Right lung (tissue), 10 donors: ENCODE data around the gene VWA2. TPM values are rescaled to one million over a fixed set of nuclear protein-coding genes. Genes with fewer than 3 reads are reported as not detected.
A peak's percentile ranks its signal among the peaks of the same experiment; 100 is the strongest.

Source experiments
- DNase-seq, 2 donors: peaks; one replicate each; pipeline ENCODE4 v3.0.0-alpha.2; 2013
- long read RNA-seq, 8 donors: transcript quantifications; one replicate each; lab custom pipeline, GENCODE V29; 2026
- polyA plus RNA-seq, 5 donors: library from polyadenylated mRNA; unstranded; fragments of 120-200 nt; gene quantifications; one replicate each; pipeline versions ENCODE4 v1.2.1 to v1.2.3, GENCODE V29; 2013; ENCODE audit warnings: inconsistent platforms in 1 of 5, low replicate concordance in 1 of 5; ENCODE audit not compliant: insufficient read length in 5 of 5, insufficient read depth in 1 of 5

VWA2 gene, protein sequence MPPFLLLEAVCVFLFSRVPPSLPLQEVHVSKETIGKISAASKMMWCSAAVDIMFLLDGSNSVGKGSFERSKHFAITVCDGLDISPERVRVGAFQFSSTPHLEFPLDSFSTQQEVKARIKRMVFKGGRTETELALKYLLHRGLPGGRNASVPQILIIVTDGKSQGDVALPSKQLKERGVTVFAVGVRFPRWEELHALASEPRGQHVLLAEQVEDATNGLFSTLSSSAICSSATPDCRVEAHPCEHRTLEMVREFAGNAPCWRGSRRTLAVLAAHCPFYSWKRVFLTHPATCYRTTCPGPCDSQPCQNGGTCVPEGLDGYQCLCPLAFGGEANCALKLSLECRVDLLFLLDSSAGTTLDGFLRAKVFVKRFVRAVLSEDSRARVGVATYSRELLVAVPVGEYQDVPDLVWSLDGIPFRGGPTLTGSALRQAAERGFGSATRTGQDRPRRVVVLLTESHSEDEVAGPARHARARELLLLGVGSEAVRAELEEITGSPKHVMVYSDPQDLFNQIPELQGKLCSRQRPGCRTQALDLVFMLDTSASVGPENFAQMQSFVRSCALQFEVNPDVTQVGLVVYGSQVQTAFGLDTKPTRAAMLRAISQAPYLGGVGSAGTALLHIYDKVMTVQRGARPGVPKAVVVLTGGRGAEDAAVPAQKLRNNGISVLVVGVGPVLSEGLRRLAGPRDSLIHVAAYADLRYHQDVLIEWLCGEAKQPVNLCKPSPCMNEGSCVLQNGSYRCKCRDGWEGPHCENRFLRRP
- 10 to 100 TPM; 21.6 to 30.6 (median 24.8) TPM for polyA plus RNA-seq
- long read RNA-seq, donor 1, partial matches to known transcripts, result 5 of 11 reads
- long read RNA-seq, donor 1, other reads (novel, unspliced or antisense), result 5 of 11 reads
- long read RNA-seq, donor 2, partial matches to known transcripts, result 6 of 6 reads
- long read RNA-seq, donor 2, other reads (novel, unspliced or antisense), result 0 of 6 reads
- long read RNA-seq, donor 3, partial matches to known transcripts, result 0 of 1 reads
- long read RNA-seq, donor 3, other reads (novel, unspliced or antisense), result 0 of 1 reads
- long read RNA-seq, donor 4, result 0 reads
- long read RNA-seq, donor 5, partial matches to known transcripts, result 0 of 3 reads
- long read RNA-seq, donor 5, other reads (novel, unspliced or antisense), result 0 of 3 reads
- long read RNA-seq, donor 6, result 0 reads
- long read RNA-seq, donor 7, partial matches to known transcripts, result 14 of 15 reads
- long read RNA-seq, donor 7, other reads (novel, unspliced or antisense), result 0 of 15 reads
- long read RNA-seq, donor 8, result 0 reads

DNA sequence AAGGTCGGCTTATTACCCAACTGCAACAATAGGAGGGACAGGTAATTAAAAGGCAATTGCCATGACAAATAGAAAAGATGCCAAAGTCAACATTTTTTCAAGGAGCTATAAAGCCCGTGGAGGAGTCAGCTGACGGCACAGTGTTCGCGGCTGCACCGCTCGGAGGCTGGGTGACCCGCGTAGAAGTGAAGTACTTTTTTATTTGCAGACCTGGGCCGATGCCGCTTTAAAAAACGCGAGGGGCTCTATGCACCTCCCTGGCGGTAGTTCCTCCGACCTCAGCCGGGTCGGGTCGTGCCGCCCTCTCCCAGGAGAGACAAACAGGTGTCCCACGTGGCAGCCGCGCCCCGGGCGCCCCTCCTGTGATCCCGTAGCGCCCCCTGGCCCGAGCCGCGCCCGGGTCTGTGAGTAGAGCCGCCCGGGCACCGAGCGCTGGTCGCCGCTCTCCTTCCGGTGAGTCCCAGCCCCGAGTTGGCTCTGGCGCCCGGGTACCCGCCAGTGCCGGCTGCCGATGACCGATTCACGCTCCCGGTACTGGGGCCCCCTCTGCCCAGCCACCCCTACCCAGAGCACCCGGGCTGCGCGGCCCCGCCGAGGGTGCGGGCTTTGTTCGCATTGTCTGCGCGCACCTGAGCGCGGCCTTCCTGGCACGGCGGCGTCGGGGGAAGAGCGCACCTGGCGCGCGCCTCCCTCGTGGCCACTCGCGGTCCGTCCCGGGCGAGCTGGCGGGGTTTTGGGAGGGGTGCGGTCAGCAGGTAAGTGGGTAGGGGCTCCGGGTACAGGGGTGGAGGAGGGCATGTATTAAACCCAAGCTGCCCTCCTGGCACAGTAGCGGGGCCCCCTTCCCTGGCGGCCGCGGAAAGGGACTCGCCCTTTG lies at the start of gene VWA2:
Gene VWA2, plus strand, starts transcription at position 138 of the 877 bp plus-strand sequence. CDS start 9,460 bp downstream, outside the sequence.
- peak; percentile 41 to 62 for DNase-seq

DNA sequence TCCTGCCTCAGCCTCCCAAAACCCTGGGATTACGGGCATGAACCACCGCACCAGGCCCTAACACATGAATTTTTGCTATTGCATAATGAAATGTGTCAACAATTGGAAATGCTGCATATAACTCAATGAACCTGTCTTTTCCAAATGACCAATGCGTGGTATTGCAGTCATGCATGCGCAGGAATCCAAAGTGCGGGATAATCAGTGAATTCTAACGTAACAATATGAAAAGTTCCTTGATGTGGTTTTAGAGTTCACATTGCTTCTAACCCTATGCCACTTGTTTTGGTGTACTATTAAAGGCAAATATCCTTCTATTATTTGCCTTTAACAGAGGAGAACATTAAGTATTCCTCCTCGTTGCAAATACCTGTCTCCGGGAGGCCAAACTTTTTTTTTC lies 49.4 kb upstream of the VWA2 start:
- DNase-seq, result no peak

DNA sequence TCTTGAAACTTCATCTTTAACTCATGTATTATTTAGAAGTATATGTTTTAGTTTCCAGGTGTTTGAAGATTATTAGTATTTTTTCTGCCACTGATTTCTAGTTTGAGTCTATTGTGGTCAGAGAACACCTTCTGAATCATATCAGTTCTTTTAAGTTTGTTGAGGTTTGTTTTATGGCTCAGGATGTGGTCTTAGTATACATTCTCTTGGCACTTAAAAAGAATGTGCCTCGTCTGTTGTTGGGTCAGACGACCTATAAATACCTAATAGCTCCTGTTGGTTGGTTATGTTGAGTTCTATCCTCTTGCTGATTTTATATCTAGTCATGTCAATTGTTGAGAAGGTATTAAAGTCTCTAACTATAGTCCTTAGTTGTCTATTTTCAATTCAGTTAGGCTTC lies 44.0 kb upstream of the VWA2 start:
- DNase-seq, result no peak

DNA sequence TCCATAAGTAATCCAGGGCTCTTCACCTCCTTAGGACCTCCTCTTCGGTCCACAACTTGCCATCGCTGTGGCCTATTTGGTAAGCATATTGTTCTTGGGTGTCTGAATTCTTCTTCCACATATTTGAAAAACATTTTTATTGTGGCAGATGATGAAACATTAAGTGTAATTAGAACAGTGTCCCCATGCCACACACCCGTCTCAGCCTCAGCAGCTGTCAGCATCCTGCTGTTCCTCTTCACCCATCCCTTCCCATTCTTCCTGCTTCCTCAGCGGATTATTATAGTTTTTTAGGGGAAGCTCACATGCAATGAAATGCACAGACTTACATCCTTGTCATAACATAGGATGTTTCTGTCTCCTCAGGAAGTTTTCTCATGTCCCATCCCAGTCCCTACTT lies 39.8 kb upstream of the VWA2 start:
- no peak for DNase-seq

DNA sequence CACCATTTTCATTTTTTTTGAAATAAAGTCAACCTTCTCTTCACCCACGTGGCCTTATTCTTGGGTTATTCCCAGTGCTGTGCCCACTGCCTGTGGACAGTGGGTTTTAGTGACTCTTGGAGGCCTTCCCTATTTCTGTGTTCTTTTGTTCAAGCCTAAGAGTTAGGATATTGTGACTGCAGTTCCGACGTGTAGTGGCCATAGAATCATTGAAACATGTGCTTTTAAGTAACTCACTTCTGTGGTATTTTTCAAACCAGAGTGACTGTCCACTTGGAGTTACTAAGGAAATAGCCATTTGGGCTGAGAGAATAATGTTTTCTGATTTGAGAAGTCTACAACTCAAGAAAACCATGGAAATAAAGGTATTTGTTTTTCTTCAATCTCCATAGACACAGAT lies 36.2 kb upstream of the VWA2 start:
- DNase-seq, result no peak

DNA sequence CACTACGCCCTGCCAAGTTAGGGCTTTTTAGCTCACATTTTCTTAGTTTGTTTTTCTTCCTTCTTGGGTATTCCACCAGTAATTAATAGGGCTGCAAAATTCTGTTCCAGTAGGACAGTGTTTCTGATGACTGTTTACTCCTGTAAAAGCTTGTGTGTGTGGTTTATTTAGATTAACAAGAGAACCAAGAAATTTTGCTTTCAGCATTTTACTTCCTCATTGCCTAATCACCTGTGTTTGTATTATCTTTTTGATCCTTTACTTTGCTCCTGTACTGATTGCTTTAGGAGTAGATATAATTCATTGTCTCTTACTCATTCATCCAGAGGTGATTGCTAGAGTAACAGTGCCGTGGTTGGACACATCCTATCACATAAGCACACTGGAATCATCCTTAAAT lies 32.2 kb upstream of the VWA2 start:
- no peak for DNase-seq

DNA sequence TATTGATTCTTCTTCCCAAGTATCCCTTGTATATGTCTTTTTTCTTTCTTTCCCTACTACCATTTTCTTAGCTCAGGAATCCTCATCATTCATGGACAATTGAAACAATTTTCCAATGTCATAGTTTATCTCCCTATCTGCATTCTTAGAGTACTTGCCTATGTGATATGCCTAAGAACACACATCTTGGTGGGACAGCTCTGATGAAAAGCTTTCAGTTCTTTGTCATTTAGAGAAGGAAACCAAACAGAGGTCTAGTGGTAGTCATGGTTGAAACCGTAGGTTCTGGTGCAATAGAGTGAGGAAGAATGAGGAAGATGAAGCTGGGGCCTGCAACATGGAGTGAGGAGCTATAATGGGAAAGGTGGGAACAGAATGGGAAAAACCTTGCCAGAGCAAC lies 31.7 kb upstream of the VWA2 start:
- DNase-seq, result no peak

DNA sequence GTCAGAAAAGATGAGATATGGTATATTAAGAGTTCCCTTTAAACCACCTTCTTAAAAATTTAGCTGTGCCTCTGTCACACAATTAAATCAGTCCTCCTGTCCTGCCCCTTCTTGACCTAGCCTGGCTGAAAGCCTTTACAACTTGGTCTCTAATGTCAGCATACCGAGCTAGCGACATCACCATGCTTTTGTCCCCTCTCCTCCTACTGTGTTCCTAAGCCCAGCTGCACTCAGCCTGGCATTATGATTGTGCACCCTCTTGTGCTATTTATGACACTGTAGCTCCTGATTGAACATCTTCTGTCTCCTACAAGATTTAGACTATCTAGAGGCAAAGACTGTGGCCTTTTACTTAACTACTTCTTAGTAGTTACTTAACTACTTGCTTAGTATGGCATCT lies 30.7 kb upstream of the VWA2 start:
- DNase-seq, result no peak

DNA sequence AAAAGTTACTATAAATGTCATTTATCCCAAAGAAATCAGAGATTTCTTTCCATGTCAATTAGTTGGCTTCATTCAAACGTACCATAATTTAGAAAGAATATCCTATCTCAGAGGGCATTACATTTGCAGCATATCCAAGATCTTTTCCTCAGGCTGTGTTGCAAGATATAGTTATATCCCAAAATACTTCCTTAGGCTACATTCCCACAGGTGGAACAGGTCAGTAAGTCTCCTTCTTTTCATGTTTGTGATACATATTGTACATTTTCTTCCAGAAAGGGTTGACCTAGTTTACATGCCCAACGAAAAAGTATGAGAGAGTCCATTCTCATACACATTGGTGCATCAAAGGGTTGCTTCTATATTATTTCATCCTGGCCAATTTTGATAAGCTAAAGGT lies 26.9 kb upstream of the VWA2 start:
- DNase-seq, result no peak

DNA sequence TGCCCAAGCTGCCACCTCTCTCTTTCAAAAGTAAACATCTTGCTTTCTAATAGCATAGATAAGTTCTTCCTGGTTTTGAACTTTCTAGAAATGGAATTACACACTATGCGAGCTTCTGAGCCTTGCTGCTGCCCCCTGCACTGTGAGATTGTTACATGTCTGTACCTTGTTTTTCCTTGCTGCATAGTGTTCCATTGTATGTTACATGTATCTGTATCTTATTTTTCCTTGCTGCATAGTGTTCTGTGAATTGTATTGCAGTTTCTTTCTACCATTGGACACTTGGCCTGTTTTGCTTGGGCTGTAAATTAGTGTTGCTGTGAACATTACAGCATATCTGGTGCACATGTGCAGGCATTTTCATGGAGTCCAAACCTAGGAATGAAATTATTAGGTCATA lies 24.0 kb upstream of the VWA2 start:
- no peak for DNase-seq

DNA sequence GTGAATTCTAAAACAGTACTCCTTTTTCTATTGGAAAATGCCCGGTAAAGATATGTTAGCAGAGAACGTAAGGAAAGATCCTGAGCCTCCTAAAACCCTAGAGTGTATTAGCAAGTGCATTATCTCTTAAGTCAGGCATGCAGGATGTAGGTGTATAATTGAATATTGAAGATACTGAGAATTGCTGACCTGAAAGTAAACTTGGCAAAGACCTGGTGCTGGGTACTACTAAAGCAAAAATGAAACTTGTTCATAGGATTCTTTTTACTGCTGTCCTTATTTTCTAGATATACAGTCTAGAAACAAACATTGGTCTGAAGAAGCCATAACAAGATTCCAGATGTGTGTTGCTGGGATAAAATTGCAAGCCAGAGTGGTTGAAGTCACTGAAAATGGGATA lies 18.8 kb upstream of the VWA2 start:
- no peak for DNase-seq

DNA sequence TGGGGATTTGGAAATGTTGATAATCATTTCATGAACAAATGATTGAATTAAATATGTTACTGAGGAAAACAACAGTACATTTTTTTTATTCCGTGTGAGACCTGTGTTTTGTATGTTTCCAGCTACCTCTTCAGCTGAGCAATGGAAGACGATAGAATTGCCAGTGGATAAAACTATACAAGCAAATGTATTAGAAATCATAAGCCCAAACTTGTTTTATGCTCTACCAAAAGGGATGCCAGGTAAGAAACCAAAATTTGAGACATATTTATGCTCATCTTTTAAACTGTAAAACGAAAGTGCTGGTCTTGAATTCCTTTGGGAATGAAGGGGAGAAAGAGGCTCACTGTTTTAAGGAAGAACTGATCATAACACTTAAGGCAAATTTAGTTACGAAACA lies 17.8 kb upstream of the VWA2 start:
- DNase-seq, result no peak

DNA sequence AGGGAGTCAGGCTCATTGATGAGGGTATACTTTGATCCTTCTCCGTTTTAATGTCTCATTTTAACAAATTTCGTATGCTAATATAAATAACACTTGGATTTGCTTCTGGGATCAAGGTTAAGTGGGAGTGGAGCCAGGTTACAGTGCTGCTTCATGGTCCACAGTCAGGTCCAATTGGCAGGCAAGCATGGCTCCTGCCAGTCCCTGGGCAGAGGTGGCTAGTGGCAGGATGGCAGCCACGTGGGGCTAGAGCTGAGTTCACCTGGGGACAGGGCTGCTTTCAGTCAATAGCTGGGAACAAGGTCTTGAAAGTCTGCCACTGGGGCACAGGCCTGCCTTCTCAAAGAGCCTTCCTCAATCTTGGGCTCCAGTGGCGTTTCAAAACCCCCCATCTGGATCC lies 16.0 kb upstream of the VWA2 start:
- DNase-seq, result no peak

DNA sequence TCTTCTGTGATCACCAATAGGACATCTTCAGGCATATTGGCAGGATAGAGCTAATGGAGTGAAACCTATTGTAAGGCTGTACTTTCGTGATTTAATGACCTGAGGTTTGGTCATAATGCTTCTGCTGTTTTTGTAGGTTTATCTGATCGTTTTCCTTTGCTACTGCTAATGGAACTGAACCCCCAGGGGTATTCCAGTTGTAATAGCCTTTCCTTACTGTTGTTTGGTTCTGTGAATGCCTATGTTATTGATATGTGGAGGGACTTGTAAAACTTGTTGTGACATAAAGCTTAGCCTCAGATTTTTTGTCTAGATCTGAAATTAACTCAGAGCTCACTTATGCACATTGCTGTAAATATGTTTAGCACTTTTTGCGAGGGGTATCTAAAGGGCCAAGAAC lies 10.9 kb upstream of the VWA2 start:
- no peak for DNase-seq

DNA sequence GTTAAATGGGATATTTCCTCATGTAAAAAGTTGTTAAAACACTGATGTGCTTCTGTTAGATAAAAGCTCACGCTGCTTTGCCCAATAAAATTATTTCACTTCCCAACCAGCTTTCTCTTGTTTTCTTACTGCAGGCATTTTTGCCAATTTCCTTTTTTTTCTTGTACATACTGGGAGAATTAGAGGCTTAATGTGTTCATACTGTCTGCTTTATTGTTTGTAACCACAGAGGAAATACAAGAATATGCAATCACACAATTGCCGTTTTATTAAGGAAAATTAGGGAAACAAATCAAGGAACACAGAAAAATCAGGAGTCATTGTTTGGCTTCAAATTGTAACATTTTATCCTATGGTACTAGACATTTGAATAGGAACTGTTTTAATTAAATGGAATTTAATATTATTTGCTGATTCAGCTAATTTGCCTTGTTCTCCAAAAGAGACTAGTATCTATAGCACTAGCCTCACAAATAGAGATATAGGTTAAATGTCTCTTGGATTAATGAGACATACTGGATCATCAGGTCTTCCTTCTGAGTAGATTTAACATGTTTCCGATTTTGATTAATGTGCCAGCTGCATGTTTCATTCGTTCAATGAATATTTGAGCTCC lies 6.4 kb upstream of the VWA2 start:
- DNase-seq, result no peak

DNA sequence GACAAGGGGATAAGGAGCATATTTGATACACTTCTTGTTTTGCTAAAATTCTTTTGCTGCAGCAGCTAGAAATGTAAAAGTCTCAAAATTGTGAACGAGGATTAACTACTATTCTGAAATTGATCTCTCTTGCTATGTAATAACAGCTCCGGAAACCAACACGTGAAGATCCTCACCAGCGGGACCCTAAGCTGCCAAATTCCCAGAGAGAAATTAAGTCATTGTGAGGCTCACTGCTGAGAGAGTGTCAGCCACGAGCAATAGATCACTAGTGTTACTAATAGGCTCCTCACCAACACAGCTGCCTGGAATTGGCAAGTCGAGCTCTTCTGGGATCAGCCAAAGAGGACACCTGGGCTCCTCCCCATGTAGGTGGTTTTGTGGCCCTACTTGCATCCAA lies 5.6 kb upstream of the VWA2 start:
- no peak for DNase-seq

DNA sequence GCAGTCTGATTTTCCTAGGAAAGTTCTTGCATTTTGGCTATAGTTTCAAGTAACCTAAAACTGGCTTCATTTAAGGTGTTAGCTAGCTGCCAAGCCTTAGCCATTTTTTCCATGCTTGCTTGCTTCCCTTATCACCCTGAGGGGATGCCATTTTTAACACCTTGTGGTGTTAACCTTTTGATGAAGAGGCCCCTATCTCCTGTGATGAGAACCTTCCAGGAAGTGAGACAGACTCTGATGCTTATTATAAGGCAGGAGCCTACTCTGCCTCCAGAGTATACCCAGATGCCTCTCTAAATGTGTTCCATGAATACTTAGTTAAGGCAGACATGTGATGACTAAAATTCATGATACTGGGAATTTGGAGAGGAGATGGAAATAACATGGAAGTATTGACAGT lies 4.9 kb upstream of the VWA2 start:
- no peak for DNase-seq

DNA sequence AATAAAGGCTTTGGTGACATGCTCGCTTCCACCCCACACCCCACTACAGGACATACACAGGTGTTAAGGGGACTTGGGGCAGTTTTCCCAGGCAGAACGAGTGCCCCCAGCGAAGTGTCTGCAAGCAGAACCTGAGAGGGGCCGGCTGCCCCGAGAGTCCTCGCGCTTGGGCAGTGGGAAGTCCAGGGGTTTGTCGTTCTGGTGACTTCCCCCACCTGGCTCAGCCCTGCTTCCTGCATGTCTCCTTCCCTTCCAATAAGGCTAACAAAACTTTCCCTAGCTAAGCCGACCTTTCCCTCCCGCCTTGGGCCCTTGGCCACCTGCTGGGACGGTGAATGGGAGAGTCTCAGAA lies 916 bp downstream of the VWA2 start:
- peak in 1 of 2 donors; percentile 25 for DNase-seq

DNA sequence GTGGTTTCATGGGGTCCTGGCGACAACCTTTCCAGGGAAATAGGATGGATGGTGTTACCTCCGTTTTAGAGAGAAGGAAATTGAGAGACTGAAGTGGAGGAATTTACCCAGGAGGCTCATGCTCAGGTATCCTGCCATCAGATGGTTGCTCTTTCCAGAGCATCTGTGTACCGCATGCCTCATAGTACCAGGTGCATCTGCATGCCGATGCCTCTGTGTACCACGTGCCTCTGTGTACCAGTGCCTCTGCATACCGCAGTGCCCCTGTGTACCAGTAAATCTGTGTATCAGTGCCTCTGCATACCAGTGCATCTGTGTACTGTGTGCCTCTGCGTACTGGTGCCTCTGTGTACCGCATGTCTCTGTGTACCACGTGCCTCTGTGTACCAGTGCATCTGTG lies 3.2 kb downstream of the VWA2 start:
- DNase-seq, result no peak

DNA sequence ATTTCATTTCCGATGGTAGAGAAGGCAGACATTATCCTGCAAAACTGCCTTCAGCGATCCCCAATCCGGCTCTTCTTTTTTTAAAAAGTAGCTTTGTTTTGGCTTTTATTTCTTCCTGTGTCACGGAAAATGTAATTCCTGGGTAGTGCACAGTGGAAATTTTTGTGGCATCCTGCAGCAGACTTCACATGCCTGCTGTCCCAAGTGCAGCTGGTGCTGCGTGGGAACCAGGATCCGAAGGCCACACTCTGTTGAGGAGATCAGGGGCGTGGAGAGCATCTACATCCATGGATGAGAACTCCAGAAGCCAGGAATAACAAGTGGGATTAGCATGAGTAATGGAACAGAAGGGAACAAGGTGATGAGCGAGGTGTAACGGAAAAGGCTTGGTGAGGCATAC lies 4.6 kb downstream of the VWA2 start:
- DNase-seq, result no peak

DNA sequence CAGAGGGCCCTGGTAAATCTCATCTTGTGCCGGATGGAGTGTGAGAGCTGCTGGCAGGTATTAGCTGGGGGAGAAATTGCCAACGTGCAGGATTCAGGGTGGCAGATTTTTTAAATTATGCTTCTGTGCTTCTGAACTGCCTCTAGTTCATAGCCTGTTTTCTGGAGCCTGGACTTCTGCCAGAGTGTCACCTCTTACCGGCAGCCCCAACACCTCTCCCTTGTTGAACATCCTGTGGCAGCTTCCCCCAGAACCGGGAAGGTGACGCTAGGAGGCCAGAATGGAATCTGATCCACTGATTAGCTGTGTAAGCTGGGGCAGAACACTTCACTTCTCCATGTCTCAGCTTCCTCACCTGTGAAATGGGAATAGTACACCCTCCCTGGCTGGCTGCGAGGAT lies 5.1 kb downstream of the VWA2 start:
- no peak for DNase-seq
